BJ (cell line): Measurements from ENCODE around the gene ZBTB20. TPM values are rescaled to one million over a fixed set of nuclear protein-coding genes. Genes with fewer than 3 reads are reported as not detected.

Experiments
- CTCF ChIA-PET: fragments of 350-600 bp; formaldehyde crosslinking; extraction: SDS; loops from one replicate; lab custom pipeline; 2021; ENCODE audit warnings: antibody characterized with exemption, inconsistent platforms; lab: Yijun Ruan, JAX
- POLR2A ChIA-PET: fragments of 300-600 bp; sonication (Branson Sonifier 250); formaldehyde crosslinking; extraction: SDS; loops from one replicate; lab custom pipeline; 2021; ENCODE audit warnings: antibody characterized with exemption; lab: Charles Lee
- DNase-seq: peaks from one replicate; pipeline ENCODE4 v3.0.0-alpha.2; 2011; ENCODE audit warnings: low read depth
- H3K27me3 ChIP-seq: 2 replicates; pipeline ENCODE4 v1.6.0; 2011; ENCODE audit warnings: low read length; ENCODE audit not compliant: control insufficient read depth, insufficient read depth
- H3K36me3 ChIP-seq: 2 replicates; pipeline ENCODE4 v1.5.1; 2011; ENCODE audit warnings: low read length; ENCODE audit not compliant: control insufficient read depth, insufficient read depth
- H3K4me3 ChIP-seq: 2 replicates; pipeline ENCODE4 v1.5.1; 2011; ENCODE audit warnings: low read depth, mild to moderate bottlenecking, control low read depth, low read length
- polyA plus RNA-seq: library from polyadenylated mRNA; depleted of rRNA; stranded (reverse); fragments of >200 nt; gene quantifications from 2 replicates; pipeline ENCODE4 v1.2.3, GENCODE V29; 2011
- TF ChIP-seq, protein P1 (sequence below): IDR thresholded peaks from 2 replicates; pipeline ENCODE4 v1.5.1; 2011; ENCODE audit warnings: low read depth, mild to moderate bottlenecking, control low read depth, inconsistent platforms, low read length, moderate library complexity; ENCODE audit not compliant: insufficient read depth

ZBTB20 gene
- polyA plus RNA-seq, 1 experiment: 6.0 TPM

DNA sequence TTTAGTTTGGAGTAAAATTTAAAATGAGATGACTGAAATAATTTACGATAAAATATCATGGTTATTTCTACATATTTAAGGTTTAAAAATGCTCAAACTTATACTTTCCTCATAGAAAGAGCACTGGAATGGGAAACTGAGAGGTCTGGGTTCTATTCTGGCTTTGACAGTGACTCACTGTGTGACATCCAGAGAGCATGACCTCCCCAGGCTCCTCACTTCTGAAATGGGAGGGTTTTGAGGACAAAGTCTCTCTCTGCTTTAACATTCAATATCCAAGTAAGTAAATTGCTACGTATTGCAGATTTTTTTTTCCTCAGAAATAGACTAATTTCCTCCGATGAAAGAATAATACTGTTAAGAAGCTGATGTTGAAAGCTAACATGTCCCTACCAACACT, 618.6 kb downstream of the ZBTB20 start:
- TF ChIP-seq, protein P1, sequence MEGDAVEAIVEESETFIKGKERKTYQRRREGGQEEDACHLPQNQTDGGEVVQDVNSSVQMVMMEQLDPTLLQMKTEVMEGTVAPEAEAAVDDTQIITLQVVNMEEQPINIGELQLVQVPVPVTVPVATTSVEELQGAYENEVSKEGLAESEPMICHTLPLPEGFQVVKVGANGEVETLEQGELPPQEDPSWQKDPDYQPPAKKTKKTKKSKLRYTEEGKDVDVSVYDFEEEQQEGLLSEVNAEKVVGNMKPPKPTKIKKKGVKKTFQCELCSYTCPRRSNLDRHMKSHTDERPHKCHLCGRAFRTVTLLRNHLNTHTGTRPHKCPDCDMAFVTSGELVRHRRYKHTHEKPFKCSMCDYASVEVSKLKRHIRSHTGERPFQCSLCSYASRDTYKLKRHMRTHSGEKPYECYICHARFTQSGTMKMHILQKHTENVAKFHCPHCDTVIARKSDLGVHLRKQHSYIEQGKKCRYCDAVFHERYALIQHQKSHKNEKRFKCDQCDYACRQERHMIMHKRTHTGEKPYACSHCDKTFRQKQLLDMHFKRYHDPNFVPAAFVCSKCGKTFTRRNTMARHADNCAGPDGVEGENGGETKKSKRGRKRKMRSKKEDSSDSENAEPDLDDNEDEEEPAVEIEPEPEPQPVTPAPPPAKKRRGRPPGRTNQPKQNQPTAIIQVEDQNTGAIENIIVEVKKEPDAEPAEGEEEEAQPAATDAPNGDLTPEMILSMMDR: no peak
- no peaks in the 10 kb centered on the region for H3K27me3 ChIP-seq
- DNase-seq: no peak
- POLR2A ChIA-PET: interaction anchor here (0.7 kb wide), 1 partner anchor 82 kb away, joined by 3 read pairs; no protein-coding TSS in a partner anchor
- no peak overlapping the region for H3K4me3 ChIP-seq
- CTCF ChIA-PET: interaction anchor here (1.2 to 3.1 kb wide), 3 partner anchors 12 to 38 kb away, joined by 3 to 18 read pairs (median 5); no protein-coding TSS in a partner anchor
- H3K36me3 ChIP-seq: no peaks in the 10 kb centered on the region

GRCh38 chr3:114527036-114527644, 619.9 kb downstream of the ZBTB20 start:
- Histone ChIP-seq H3K27me3 (no peaks in the 10 kb centered on the region), H3K4me3 (no peak overlapping the region), H3K36me3 (no peaks in the 10 kb centered on the region)
- DNase-seq: no peak
- TF ChIP-seq, protein P1: peak; percentile 63
- ChIA-PET POLR2A (no interaction called here), CTCF (interaction anchor here (0.5 to 3.1 kb wide), 14 partner anchors 10 to 897 kb away, joined by 3 to 18 read pairs (median 3); no protein-coding TSS in a partner anchor)

- ChIA-PET CTCF (interaction anchor here (2.0 to 3.1 kb wide), 2 partner anchors 9 to 27 kb away, joined by 4 to 18 read pairs; no protein-coding TSS in a partner anchor), POLR2A (no interaction called here)
- TF ChIP-seq, protein P1: no peak
- H3K4me3 ChIP-seq: no peak overlapping the region
- no peaks in the 10 kb centered on the region for H3K27me3 ChIP-seq
- H3K36me3 ChIP-seq: no peaks in the 10 kb centered on the region
- no peak for DNase-seq
Observed at GRCh38 chr3:114525278-114525677, 621.8 kb downstream of the ZBTB20 start.

- ChIA-PET POLR2A (interaction anchor here (0.6 kb wide), 1 partner anchor 77 kb away, joined by 3 read pairs; no protein-coding TSS in a partner anchor), CTCF (no interaction called here)
- Histone ChIP-seq H3K4me3 (no peak overlapping the region), H3K27me3 (no peaks in the 10 kb centered on the region), H3K36me3 (no peaks in the 10 kb centered on the region)
- no peak for DNase-seq
- TF ChIP-seq, protein P1: no peak
Observed at GRCh38 chr3:114519415-114519814, 627.7 kb downstream of the ZBTB20 start.

DNA sequence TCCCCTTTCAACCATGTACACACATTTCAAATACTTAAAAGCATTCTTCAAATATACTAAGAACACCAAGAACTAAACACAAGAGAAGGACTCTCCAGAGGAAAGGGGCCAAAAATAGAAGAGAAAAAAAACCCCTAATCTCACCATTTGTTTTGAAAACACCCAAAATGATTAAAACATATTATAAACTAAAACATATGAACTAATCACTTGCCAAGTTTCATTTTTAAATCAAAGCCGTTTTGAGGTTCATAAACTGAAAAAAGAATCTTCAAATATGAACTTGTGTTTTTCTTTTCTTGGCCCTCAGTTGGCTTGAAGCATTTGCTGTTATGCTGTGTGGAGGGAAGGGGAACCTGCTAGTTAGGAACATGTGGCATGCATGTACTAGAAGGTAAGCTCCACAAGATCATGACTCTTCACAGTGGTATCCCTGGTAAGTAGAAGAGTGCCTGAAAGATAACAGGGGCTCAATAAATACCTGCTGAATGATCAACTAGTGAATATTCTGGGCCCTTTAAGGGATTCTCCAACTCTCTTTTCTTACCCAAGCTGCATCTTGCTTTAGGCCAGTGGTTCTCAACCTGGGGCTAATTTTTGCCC, 628.8 kb downstream of the ZBTB20 start:
- H3K27me3 ChIP-seq: no peaks in the 10 kb centered on the region
- POLR2A ChIA-PET: no interaction called here
- H3K36me3 ChIP-seq: no peaks in the 10 kb centered on the region
- TF ChIP-seq, protein P1: no peak
- CTCF ChIA-PET: interaction anchor here (3.5 kb wide), 1 partner anchor 9 kb away, joined by 18 read pairs; no protein-coding TSS in a partner anchor
- H3K4me3 ChIP-seq: no peak overlapping the region
- DNase-seq: no peak
